PC-3 (cell line): Measurements from ENCODE around the gene KRTAP10-4.

Experiments used
- CTCF ChIP-seq: fragments of 300-600 bp; sonication (generic); conservative IDR thresholded peaks from 2 replicates; pipeline ENCODE4 v1.5.1; 2017; ENCODE audit warnings: antibody characterized with exemption, low read depth, mild to moderate bottlenecking, low read length
- EZH2phosphoT487 ChIP-seq: fragments of 300-600 bp; sonication (generic); IDR thresholded peaks from 2 replicates; pipeline ENCODE4 v1.6.1; 2018; ENCODE audit warnings: mild to moderate bottlenecking, antibody characterized with exemption, low read length, borderline replicate concordance

- no peak for TF ChIP-seq CTCF
- no peak for TF ChIP-seq EZH2phosphoT487
Measured at GRCh38 chr21:44575307-44576024, 1.9 kb downstream of the KRTAP10-4 start.
